MCF 10A (cell line): ENCODE data around the gene RIPOR3. TPM values are rescaled to one million over a fixed set of nuclear protein-coding genes. Genes with fewer than 3 reads are reported as not detected.

ENCODE experiments used
- BruUV-seq: library from RNA; stranded (reverse); fragments of 400-500 nt; replicated peaks from 2 replicates; lab custom pipeline; 2021; lab: Mats Ljungman, UMichigan
- CTCF ChIA-PET: fragments of 300-600 bp; sonication (Branson Sonifier 250); formaldehyde crosslinking; extraction: SDS; loops from one replicate; lab custom pipeline; 2021; ENCODE audit warnings: antibody characterized with exemption, inconsistent platforms; lab: Yijun Ruan, JAX
- POLR2A ChIA-PET: fragments of 300-600, 350-650 bp; sonication (Branson Sonifier 250); formaldehyde crosslinking; extraction: SDS; loops from one replicate; lab custom pipeline; 2020; ENCODE audit warnings: antibody characterized with exemption, inconsistent platforms; lab: Yijun Ruan, JAX
- DNase-seq: peaks from one replicate; pipeline ENCODE4 v3.0.0-alpha.2; 2018; ENCODE audit not compliant: unreplicated experiment
- H3K27ac Mint-ChIP-seq: one replicate; pipeline ENCODE4 v1.8.0; 2022; ENCODE audit warnings: mild to moderate bottlenecking, low read depth, mixed read lengths; ENCODE audit not compliant: unreplicated experiment
- H3K27me3 Mint-ChIP-seq: one replicate; pipeline ENCODE4 v1.8.0; 2022; ENCODE audit warnings: mixed read lengths; ENCODE audit not compliant: insufficient read depth, unreplicated experiment
- H3K36me3 Mint-ChIP-seq: one replicate; pipeline ENCODE4 v1.8.0; 2022; ENCODE audit warnings: mild to moderate bottlenecking, moderate library complexity, mixed read lengths; ENCODE audit not compliant: insufficient read depth, unreplicated experiment
- H3K4me1 Mint-ChIP-seq: one replicate; pipeline ENCODE4 v1.8.0; 2022; ENCODE audit warnings: mixed read lengths; ENCODE audit not compliant: insufficient read depth, unreplicated experiment
- H3K4me3 Mint-ChIP-seq: one replicate; pipeline ENCODE4 v1.8.0; 2022; ENCODE audit warnings: mild to moderate bottlenecking, moderate library complexity, mixed read lengths; ENCODE audit not compliant: unreplicated experiment
- H3K9me3 Mint-ChIP-seq: one replicate; pipeline ENCODE4 v1.8.0; 2022; ENCODE audit warnings: mixed read lengths; ENCODE audit not compliant: unreplicated experiment
- intact Hi-C: fragments of 100-400 bp; cut with micrococcal nuclease; formaldehyde crosslinking; loops from 2 replicates; pipeline ENCODE4 v1.14.1; 2022
- total RNA-seq: library from RNA; stranded (reverse); gene quantifications from 2 replicates; pipeline ENCODE4 v1.2.3, GENCODE V29; 2022
- TF ChIP-seq, protein P1 (sequence below): fragments of 200-600 bp; IDR thresholded peaks from one replicate; pipeline ENCODE4 v1.8.0; 2022; ENCODE audit warnings: antibody characterized with exemption, mild to moderate bottlenecking; ENCODE audit not compliant: unreplicated experiment

The RIPOR3 gene
- total RNA-seq, 1 experiment from 2014 or later: not detected

GRCh38 chr20:50554694-50555579 is 136.4 kb downstream of the RIPOR3 start:
- intact Hi-C loops: no loop called here
- Mint-ChIP-seq H3K4me3 (no peak overlapping the region), H3K36me3 (peaks cover 32% of the 10 kb centered on the region), H3K4me1 (peaks cover 25% of the 10 kb centered on the region), H3K9me3 (no peaks in the 10 kb centered on the region), H3K27ac (no peak overlapping the region), H3K27me3 (no peaks in the 10 kb centered on the region)
- ChIA-PET POLR2A (interaction anchor here (0.6 to 5.3 kb wide), 5 partner anchors 11 to 286 kb away, joined by 3 to 50 read pairs (median 3); partner anchors contain the start of gene PTPN1), CTCF (no interaction called here)
- TF ChIP-seq, protein P1, sequence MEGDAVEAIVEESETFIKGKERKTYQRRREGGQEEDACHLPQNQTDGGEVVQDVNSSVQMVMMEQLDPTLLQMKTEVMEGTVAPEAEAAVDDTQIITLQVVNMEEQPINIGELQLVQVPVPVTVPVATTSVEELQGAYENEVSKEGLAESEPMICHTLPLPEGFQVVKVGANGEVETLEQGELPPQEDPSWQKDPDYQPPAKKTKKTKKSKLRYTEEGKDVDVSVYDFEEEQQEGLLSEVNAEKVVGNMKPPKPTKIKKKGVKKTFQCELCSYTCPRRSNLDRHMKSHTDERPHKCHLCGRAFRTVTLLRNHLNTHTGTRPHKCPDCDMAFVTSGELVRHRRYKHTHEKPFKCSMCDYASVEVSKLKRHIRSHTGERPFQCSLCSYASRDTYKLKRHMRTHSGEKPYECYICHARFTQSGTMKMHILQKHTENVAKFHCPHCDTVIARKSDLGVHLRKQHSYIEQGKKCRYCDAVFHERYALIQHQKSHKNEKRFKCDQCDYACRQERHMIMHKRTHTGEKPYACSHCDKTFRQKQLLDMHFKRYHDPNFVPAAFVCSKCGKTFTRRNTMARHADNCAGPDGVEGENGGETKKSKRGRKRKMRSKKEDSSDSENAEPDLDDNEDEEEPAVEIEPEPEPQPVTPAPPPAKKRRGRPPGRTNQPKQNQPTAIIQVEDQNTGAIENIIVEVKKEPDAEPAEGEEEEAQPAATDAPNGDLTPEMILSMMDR: no peak
- BruUV-seq: no TSS peak
- no peak for DNase-seq

GRCh38 chr20:50552979-50553378 is 138.4 kb downstream of the RIPOR3 start:
- CTCF ChIA-PET: interaction anchor here (0.6 to 0.9 kb wide), 3 partner anchors 18 to 459 kb away, joined by 3 to 5 read pairs (median 4); no protein-coding TSS in a partner anchor
- TF ChIP-seq, protein P1: no peak
- intact Hi-C loops: no loop called here
- no TSS peak for BruUV-seq
- H3K27me3 Mint-ChIP-seq: no peaks in the 10 kb centered on the region
- H3K36me3 Mint-ChIP-seq: peaks cover 41% of the 10 kb centered on the region
- peaks cover 6% of the 10 kb centered on the region for H3K4me1 Mint-ChIP-seq
- POLR2A ChIA-PET: interaction anchor here (0.7 to 5.3 kb wide), 5 partner anchors 9 to 41 kb away, joined by 3 to 50 read pairs (median 7); partner anchors contain the start of gene PTPN1
- H3K9me3 Mint-ChIP-seq: no peaks in the 10 kb centered on the region
- H3K4me3 Mint-ChIP-seq: no peak overlapping the region
- DNase-seq: no peak
- no peak overlapping the region for H3K27ac Mint-ChIP-seq

- Mint-ChIP-seq H3K9me3 (no peaks in the 10 kb centered on the region), H3K4me3 (no peak overlapping the region), H3K27ac (no peak overlapping the region), H3K27me3 (no peaks in the 10 kb centered on the region), H3K36me3 (peaks cover 27% of the 10 kb centered on the region), H3K4me1 (peaks cover 12% of the 10 kb centered on the region)
- no TSS peak for BruUV-seq
- POLR2A ChIA-PET: interaction anchor here (0.6 to 2.8 kb wide), 8 partner anchors 10 to 68 kb away, joined by 3 to 17 read pairs (median 4); partner anchors contain the start of gene PTPN1
- CTCF ChIA-PET: interaction anchor here (0.5 to 1.4 kb wide), 5 partner anchors 36 to 755 kb away, joined by 3 to 4 read pairs (median 3); no protein-coding TSS in a partner anchor
- TF ChIP-seq, protein P1: no peak
- intact Hi-C loops: no loop called here
- no peak for DNase-seq
Measured at GRCh38 chr20:50551288-50551687, 140.1 kb downstream of the RIPOR3 start.

- DNase-seq: no peak
- no peaks in the 10 kb centered on the region for H3K9me3 Mint-ChIP-seq
- no TSS peak for BruUV-seq
- H3K36me3 Mint-ChIP-seq: peaks cover 21% of the 10 kb centered on the region
- H3K4me3 Mint-ChIP-seq: no peak overlapping the region
- TF ChIP-seq, protein P1: no peak
- intact Hi-C loops: no loop called here
- peaks cover 15% of the 10 kb centered on the region for H3K4me1 Mint-ChIP-seq
- POLR2A ChIA-PET: interaction anchor here (0.9 to 3.7 kb wide), 10 partner anchors 8 to 67 kb away, joined by 3 to 19 read pairs (median 6); partner anchors contain the start of gene PTPN1
- H3K27ac Mint-ChIP-seq: no peak overlapping the region
- CTCF ChIA-PET: interaction anchor here (0.6 to 1.4 kb wide), 5 partner anchors 12 to 590 kb away, joined by 3 to 4 read pairs (median 3); no protein-coding TSS in a partner anchor
- no peaks in the 10 kb centered on the region for H3K27me3 Mint-ChIP-seq
Measured at GRCh38 chr20:50550531-50550930, 140.8 kb downstream of the RIPOR3 start.
